ENCODE measurements around the gene TTC21A. TPM values are rescaled to one million over a fixed set of nuclear protein-coding genes. Genes with fewer than 3 reads are reported as not detected.

The TTC21A gene
- total RNA-seq, 1 donor from 2014 or later = 16.1 TPM

DNA sequence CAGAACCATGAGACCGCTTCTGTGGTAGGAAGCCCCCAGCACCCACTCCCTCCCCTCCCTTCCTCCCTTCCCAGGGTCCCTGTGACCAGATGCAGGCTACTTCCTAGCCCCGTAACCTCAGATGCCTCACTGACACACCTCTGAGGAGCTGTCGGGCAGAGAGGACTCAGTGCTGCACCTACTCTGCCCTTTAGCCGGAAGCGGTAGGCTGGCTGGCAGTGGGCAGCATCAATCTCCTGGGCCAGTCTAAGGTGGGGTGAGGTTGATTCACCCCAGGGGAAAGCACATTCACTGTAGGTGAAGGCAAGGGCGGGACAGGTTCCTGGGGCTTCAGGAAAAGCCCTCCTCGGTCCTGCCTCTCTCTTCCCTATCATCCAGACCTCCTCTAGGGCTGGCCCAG, 26.8 kb downstream of the TTC21A start:
- peaks cover 7% of the 10 kb centered on the region for H3K27me3 Mint-ChIP-seq
- H3K36me3 Mint-ChIP-seq (ENCODE audit: insufficient read depth) = peaks cover 10% of the 10 kb centered on the region
- no peak overlapping the region for H3K4me3 Mint-ChIP-seq (ENCODE audit: low read depth)
- peaks cover 25% of the 10 kb centered on the region for H3K4me1 Mint-ChIP-seq (ENCODE audit: low read depth)
- TF ChIP-seq, protein P1, sequence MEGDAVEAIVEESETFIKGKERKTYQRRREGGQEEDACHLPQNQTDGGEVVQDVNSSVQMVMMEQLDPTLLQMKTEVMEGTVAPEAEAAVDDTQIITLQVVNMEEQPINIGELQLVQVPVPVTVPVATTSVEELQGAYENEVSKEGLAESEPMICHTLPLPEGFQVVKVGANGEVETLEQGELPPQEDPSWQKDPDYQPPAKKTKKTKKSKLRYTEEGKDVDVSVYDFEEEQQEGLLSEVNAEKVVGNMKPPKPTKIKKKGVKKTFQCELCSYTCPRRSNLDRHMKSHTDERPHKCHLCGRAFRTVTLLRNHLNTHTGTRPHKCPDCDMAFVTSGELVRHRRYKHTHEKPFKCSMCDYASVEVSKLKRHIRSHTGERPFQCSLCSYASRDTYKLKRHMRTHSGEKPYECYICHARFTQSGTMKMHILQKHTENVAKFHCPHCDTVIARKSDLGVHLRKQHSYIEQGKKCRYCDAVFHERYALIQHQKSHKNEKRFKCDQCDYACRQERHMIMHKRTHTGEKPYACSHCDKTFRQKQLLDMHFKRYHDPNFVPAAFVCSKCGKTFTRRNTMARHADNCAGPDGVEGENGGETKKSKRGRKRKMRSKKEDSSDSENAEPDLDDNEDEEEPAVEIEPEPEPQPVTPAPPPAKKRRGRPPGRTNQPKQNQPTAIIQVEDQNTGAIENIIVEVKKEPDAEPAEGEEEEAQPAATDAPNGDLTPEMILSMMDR (IDR thresholded peaks at IDR 0.05; ENCODE audit: unreplicated experiment) = no peak
- H3K27ac Mint-ChIP-seq = no peak overlapping the region
- H3K9me3 Mint-ChIP-seq (ENCODE audit: low read depth) = no peaks in the 10 kb centered on the region
- no peak for DNase-seq (ENCODE audit: low spot score, unreplicated experiment)

- TF ChIP-seq, protein P1 (IDR thresholded peaks at IDR 0.05; ENCODE audit: unreplicated experiment) = no peak
- H3K27me3 Mint-ChIP-seq = peaks cover 7% of the 10 kb centered on the region
Observed at GRCh38 chr3:39135170-39135805, 27.8 kb downstream of the TTC21A start.

GRCh38 chr3:39136533-39137434, 29.3 kb downstream of the TTC21A start:
- TF ChIP-seq, protein P1 (IDR thresholded peaks at IDR 0.05; ENCODE audit: unreplicated experiment) = no peak
- H3K36me3 Mint-ChIP-seq (ENCODE audit: insufficient read depth) = peaks cover 10% of the 10 kb centered on the region
- DNase-seq (ENCODE audit: low spot score, unreplicated experiment) = no peak

More at GRCh38 chr3:39135170-39135805, 27.8 kb downstream of the TTC21A start:
- no peak for DNase-seq (ENCODE audit: low spot score, unreplicated experiment)
- H3K9me3 Mint-ChIP-seq (ENCODE audit: low read depth) = no peaks in the 10 kb centered on the region
- H3K27ac Mint-ChIP-seq = no peak overlapping the region
- H3K4me1 Mint-ChIP-seq (ENCODE audit: low read depth) = peaks cover 18% of the 10 kb centered on the region
- peaks cover 10% of the 10 kb centered on the region for H3K36me3 Mint-ChIP-seq (ENCODE audit: insufficient read depth)
- H3K4me3 Mint-ChIP-seq (ENCODE audit: low read depth) = no peak overlapping the region

DNA sequence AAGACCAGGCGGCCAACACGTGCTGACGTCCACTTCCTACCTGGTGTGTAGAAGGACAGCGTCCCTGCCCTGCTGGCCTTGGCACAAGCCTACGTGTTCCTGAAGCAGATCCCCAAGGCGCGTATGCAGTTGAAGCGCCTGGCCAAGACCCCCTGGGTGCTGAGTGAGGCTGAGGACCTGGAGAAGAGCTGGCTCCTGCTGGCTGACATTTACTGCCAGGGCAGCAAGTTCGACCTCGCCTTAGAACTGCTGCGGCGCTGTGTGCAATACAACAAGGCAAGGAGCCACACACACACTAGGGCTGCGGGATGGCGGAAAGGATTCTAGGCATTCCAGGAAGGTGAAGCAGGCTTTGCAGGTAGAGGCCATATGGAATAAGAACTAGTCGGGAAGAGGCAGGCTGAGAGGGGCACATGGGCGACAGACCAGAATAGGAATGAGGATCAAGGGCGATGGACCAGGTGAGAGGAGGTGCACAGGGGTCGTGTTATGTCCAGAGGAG, 30.0 kb downstream of the TTC21A start:
- H3K27me3 Mint-ChIP-seq = peaks cover 7% of the 10 kb centered on the region
- H3K36me3 Mint-ChIP-seq (ENCODE audit: insufficient read depth) = peaks cover 10% of the 10 kb centered on the region
- H3K27ac Mint-ChIP-seq = no peak overlapping the region
- no peak overlapping the region for H3K4me3 Mint-ChIP-seq (ENCODE audit: low read depth)
- no peak for DNase-seq (ENCODE audit: low spot score, unreplicated experiment)
- H3K4me1 Mint-ChIP-seq (ENCODE audit: low read depth) = peaks cover 13% of the 10 kb centered on the region
- no peaks in the 10 kb centered on the region for H3K9me3 Mint-ChIP-seq (ENCODE audit: low read depth)
- TF ChIP-seq, protein P1 (IDR thresholded peaks at IDR 0.05; ENCODE audit: unreplicated experiment) = no peak

More at GRCh38 chr3:39136533-39137434, 29.3 kb downstream of the TTC21A start:
- Mint-ChIP-seq H3K4me1 (ENCODE audit: low read depth) (peaks cover 17% of the 10 kb centered on the region), H3K4me3 (ENCODE audit: low read depth) (no peak overlapping the region), H3K9me3 (ENCODE audit: low read depth) (no peaks in the 10 kb centered on the region), H3K27ac (no peak overlapping the region), H3K27me3 (peaks cover 7% of the 10 kb centered on the region)
